ENCODE results near the gene SLC41A2.

SLC41A2 gene

GRCh38 chr12:104998423-104999346 lies 40.6 kb upstream of the SLC41A2 start:
- no peak overlapping the region for H3K4me3 ChIP-seq (ENCODE audit: low read length, poor library complexity, severe bottlenecking)
- H3K9me2 ChIP-seq (replicated peaks; ENCODE audit: low read depth, low read length): no peaks in the 10 kb centered on the region
- no peaks in the 10 kb centered on the region for H3F3A ChIP-seq (ENCODE audit: low read depth)
- H3K4me2 ChIP-seq (ENCODE audit: low read depth, low read length, poor library complexity, severe bottlenecking): no peak overlapping the region
- peaks cover 39% of the 10 kb centered on the region for H3K36me3 ChIP-seq (ENCODE audit: insufficient read depth, low read length)
- H3K79me2 ChIP-seq (ENCODE audit: insufficient read depth, low read length): no peaks in the 10 kb centered on the region
- no peak overlapping the region for H3K9ac ChIP-seq (ENCODE audit: low read depth, low read length, poor library complexity, severe bottlenecking)
- TF ChIP-seq CTCF (conservative IDR thresholded peaks at IDR 0.05; ENCODE audit: low read length) (no peak), EZH2phosphoT487 (IDR thresholded peaks at IDR 0.05; ENCODE audit: borderline replicate concordance) (no peak)
- no peaks in the 10 kb centered on the region for H3K27me3 ChIP-seq (ENCODE audit: insufficient read depth, low read length, poor library complexity, severe bottlenecking)
- no peaks in the 10 kb centered on the region for H3K4me1 ChIP-seq (ENCODE audit: insufficient read depth, low read length, poor library complexity, severe bottlenecking)
- H2AFZ ChIP-seq (ENCODE audit: low read length): no peak overlapping the region
- no peaks in the 10 kb centered on the region for H3K9me3 ChIP-seq (ENCODE audit: insufficient read depth, low read depth, low read length)
- H4K20me1 ChIP-seq (ENCODE audit: insufficient read depth, low read length, poor library complexity, severe bottlenecking): no peaks in the 10 kb centered on the region

- Histone ChIP-seq H3K4me2 (ENCODE audit: low read depth, low read length, poor library complexity, severe bottlenecking) (no peak overlapping the region), H3K9ac (ENCODE audit: low read depth, low read length, poor library complexity, severe bottlenecking) (no peak overlapping the region), H3K36me3 (ENCODE audit: insufficient read depth, low read length) (peaks cover 33% of the 10 kb centered on the region)
Measured at GRCh38 chr12:104997541-104997940, 39.5 kb upstream of the SLC41A2 start.

GRCh38 chr12:104994336-104994735 lies 36.2 kb upstream of the SLC41A2 start:
- Histone ChIP-seq H3F3A (ENCODE audit: low read depth) (no peaks in the 10 kb centered on the region), H3K79me2 (ENCODE audit: insufficient read depth, low read length) (peaks cover 13% of the 10 kb centered on the region; the same call in 1 of the 2 replicates), H3K27me3 (ENCODE audit: insufficient read depth, low read length, poor library complexity, severe bottlenecking) (no peaks in the 10 kb centered on the region), H2AFZ (ENCODE audit: low read length) (no peak overlapping the region), H3K4me3 (ENCODE audit: low read length, poor library complexity, severe bottlenecking) (no peak overlapping the region), H4K20me1 (ENCODE audit: insufficient read depth, low read length, poor library complexity, severe bottlenecking) (no peaks in the 10 kb centered on the region), H3K9ac (ENCODE audit: low read depth, low read length, poor library complexity, severe bottlenecking) (no peak overlapping the region), H3K36me3 (ENCODE audit: insufficient read depth, low read length) (peaks cover 29% of the 10 kb centered on the region), H3K4me1 (ENCODE audit: insufficient read depth, low read length, poor library complexity, severe bottlenecking) (peaks cover 17% of the 10 kb centered on the region), H3K9me2 (replicated peaks; ENCODE audit: low read depth, low read length) (no peaks in the 10 kb centered on the region), H3K9me3 (ENCODE audit: insufficient read depth, low read depth, low read length) (no peaks in the 10 kb centered on the region), H3K4me2 (ENCODE audit: low read depth, low read length, poor library complexity, severe bottlenecking) (no peak overlapping the region)
- TF ChIP-seq EZH2phosphoT487 (IDR thresholded peaks at IDR 0.05; ENCODE audit: borderline replicate concordance) (no peak), CTCF (conservative IDR thresholded peaks at IDR 0.05; ENCODE audit: low read length) (no peak)

More at GRCh38 chr12:104997541-104997940, 39.5 kb upstream of the SLC41A2 start:
- no peaks in the 10 kb centered on the region for H4K20me1 ChIP-seq (ENCODE audit: insufficient read depth, low read length, poor library complexity, severe bottlenecking)
- H3K27me3 ChIP-seq (ENCODE audit: insufficient read depth, low read length, poor library complexity, severe bottlenecking): no peaks in the 10 kb centered on the region
- H3F3A ChIP-seq (ENCODE audit: low read depth): no peaks in the 10 kb centered on the region
- H3K4me3 ChIP-seq (ENCODE audit: low read length, poor library complexity, severe bottlenecking): no peak overlapping the region
- no peak overlapping the region for H2AFZ ChIP-seq (ENCODE audit: low read length)
- H3K4me1 ChIP-seq (ENCODE audit: insufficient read depth, low read length, poor library complexity, severe bottlenecking): no peaks in the 10 kb centered on the region
- H3K79me2 ChIP-seq (ENCODE audit: insufficient read depth, low read length): no peaks in the 10 kb centered on the region
- TF ChIP-seq EZH2phosphoT487 (IDR thresholded peaks at IDR 0.05; ENCODE audit: borderline replicate concordance) (no peak), CTCF (conservative IDR thresholded peaks at IDR 0.05; ENCODE audit: low read length) (no peak)
- H3K9me2 ChIP-seq (replicated peaks; ENCODE audit: low read depth, low read length): no peaks in the 10 kb centered on the region
- no peaks in the 10 kb centered on the region for H3K9me3 ChIP-seq (ENCODE audit: insufficient read depth, low read depth, low read length)
